Stomach (tissue), 9 donors: Measurements from ENCODE around the gene ATG9A. TPM values are rescaled to one million over a fixed set of nuclear protein-coding genes. Genes with fewer than 3 reads are reported as not detected.

ENCODE experiments used
- DNase-seq, 2 donors: peaks; one replicate each; pipeline versions ENCODE4 v3.0.0 to v3.0.0-alpha.2; 2013 to 2019
- H3K27ac ChIP-seq, 5 donors: fragments of 200-600 bp in 4 of 5; sonication (generic) in 4 of 5; one replicate each; pipeline ENCODE4 v1.5.1; 2013 to 2019; ENCODE audit warnings: mild to moderate bottlenecking in 1 of 5, moderate library complexity in 1 of 5
- H3K27me3 ChIP-seq, 3 donors: fragments of 200-600 bp; sonication (generic); one replicate each; pipeline ENCODE4 v1.5.1; 2017 to 2019; ENCODE audit warnings: mixed run types in 1 of 3
- H3K36me3 ChIP-seq, 4 donors: fragments of 200-600 bp; sonication (generic); 1 replicate in 3 of 4; 2 replicates in 1 of 4; pipeline ENCODE4 v1.5.1; 2016 to 2019
- H3K4me1 ChIP-seq, 4 donors: fragments of 200-600 bp; sonication (generic); one replicate each; pipeline ENCODE4 v1.5.1; 2016 to 2019
- H3K4me3 ChIP-seq, 4 donors: fragments of 200-600 bp; sonication (generic) in 3 of 4; one replicate each; pipeline ENCODE4 v1.5.1; 2016 to 2019; ENCODE audit warnings: mild to moderate bottlenecking in 1 of 4
- H3K9me3 ChIP-seq, 4 donors: fragments of 200-600 bp; sonication (generic); one replicate each; pipeline ENCODE4 v1.5.1; 2016 to 2019
- EP300 ChIP-seq: sonication (generic); formaldehyde crosslinking; IDR thresholded peaks from one replicate; pipeline ENCODE4 v1.6.1; 2017; ENCODE audit warnings: antibody characterized with exemption
- POLR2A ChIP-seq, 4 donors: fragments of 450-650 bp; IDR thresholded peaks; one replicate each; pipeline ENCODE4 v1.6.1; 2016; ENCODE audit warnings: antibody characterized with exemption in 4 of 4, control low read depth in 2 of 4, mild to moderate bottlenecking in 1 of 4, moderate library complexity in 1 of 4
- POLR2AphosphoS5 ChIP-seq, 3 donors: sonication (generic); formaldehyde crosslinking; IDR thresholded peaks; one replicate each; pipeline ENCODE4 v1.6.1; 2016; ENCODE audit warnings: antibody characterized with exemption in 3 of 3
- WGBS, 5 donors: extraction: QIAGEN DNeasy Blood & Tissue Kit in 3 of 5; methylation state at CpG; one replicate each; pipeline versions ENCODE4 v1.1.5 to v1.1.7; 2013 to 2018; 5-methylcytosine and 5-hydroxymethylcytosine counted together
- intact Hi-C: fragments of 100-400 bp; cut with DNase I; formaldehyde crosslinking; loops from one replicate; pipeline ENCODE4 v1.15.1; 2023; ENCODE audit warnings: low total_unique reads
- polyA plus RNA-seq, 3 donors: library from polyadenylated mRNA; stranded (reverse); fragments of 200-250 nt; gene quantifications; one replicate each; pipeline ENCODE4 v1.2.3, GENCODE V29; 2013
- total RNA-seq, 5 donors: library from RNA; depleted of rRNA; stranded (reverse); fragments of >200 nt; gene quantifications; one replicate each; pipeline versions ENCODE4 v1.1.0 to v1.2.3, GENCODE V29; 2014 to 2016
- TF ChIP-seq, protein P1 (sequence below), 7 experiments: fragments of 450-650 bp in 4 of 7; fragments of 200-600 bp in 3 of 7; sonication (generic) in 3 of 7; IDR thresholded peaks; one replicate each; pipeline ENCODE4 v1.5.1; 2016 to 2019; ENCODE audit warnings: antibody characterized with exemption in 7 of 7, control low read depth in 2 of 7, mild to moderate bottlenecking in 1 of 7
- donor health status: healthy with polysubstance abuse.
- donor health status: Bipolar disorder and iron deficiency.
- donor health status: healthy.

The ATG9A gene
- total and polyA plus RNA-seq, 8 donors = 1.4 to 100 (median 16.1) TPM

DNA sequence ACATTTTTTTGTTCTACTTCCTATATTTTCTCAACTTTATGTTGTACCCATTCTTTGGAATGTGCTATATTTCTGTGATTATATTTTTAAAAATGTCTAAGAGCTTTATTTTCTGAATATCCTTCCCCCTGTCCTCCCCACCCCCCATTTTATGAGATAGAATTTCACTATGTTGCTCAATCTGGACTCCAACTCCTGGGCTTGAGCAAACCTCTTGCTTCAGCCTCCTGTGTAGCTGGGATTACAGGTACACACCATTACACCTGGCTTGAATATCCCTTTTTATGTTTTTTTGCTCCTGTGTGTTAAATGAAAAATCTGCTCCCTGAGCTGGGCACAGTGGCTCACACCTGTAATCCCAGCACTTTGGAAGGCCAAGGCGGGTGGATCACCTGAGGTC lies 32.0 kb downstream of the ATG9A start:
- Histone ChIP-seq H3K9me3 (no peaks in the 10 kb centered on the region), H3K4me1 (peaks cover 0 to 9% (median 3%) of the 10 kb centered on the region in 4 donors), H3K4me3 (no peak overlapping the region), H3K36me3 (no peaks in the 10 kb centered on the region), H3K27ac (no peak overlapping the region), H3K27me3 (peaks cover 0 to 8% (median 0%) of the 10 kb centered on the region in 3 donors)
- intact Hi-C loops = no loop called here
- WGBS, 5 donors = 86 to 100% (median 94%) methylated on average over 1 of the region's 1 CpG
- no peak for DNase-seq
- TF ChIP-seq EP300 (no peak), POLR2A (IDR thresholded peaks at IDR 0.05) (no peak), POLR2AphosphoS5 (IDR thresholded peaks at IDR 0.05) (no peak)
- TF ChIP-seq, protein P1, sequence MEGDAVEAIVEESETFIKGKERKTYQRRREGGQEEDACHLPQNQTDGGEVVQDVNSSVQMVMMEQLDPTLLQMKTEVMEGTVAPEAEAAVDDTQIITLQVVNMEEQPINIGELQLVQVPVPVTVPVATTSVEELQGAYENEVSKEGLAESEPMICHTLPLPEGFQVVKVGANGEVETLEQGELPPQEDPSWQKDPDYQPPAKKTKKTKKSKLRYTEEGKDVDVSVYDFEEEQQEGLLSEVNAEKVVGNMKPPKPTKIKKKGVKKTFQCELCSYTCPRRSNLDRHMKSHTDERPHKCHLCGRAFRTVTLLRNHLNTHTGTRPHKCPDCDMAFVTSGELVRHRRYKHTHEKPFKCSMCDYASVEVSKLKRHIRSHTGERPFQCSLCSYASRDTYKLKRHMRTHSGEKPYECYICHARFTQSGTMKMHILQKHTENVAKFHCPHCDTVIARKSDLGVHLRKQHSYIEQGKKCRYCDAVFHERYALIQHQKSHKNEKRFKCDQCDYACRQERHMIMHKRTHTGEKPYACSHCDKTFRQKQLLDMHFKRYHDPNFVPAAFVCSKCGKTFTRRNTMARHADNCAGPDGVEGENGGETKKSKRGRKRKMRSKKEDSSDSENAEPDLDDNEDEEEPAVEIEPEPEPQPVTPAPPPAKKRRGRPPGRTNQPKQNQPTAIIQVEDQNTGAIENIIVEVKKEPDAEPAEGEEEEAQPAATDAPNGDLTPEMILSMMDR (IDR thresholded peaks at IDR 0.05) = no peak

GRCh38 chr2:219186754-219187456 lies 42.5 kb downstream of the ATG9A start:
- intact Hi-C loops = no loop called here
- no peaks in the 10 kb centered on the region for H3K9me3 ChIP-seq
- H3K27me3 ChIP-seq = no peaks in the 10 kb centered on the region
- no peak overlapping the region for H3K27ac ChIP-seq
- H3K4me3 ChIP-seq = no peak overlapping the region
- H3K4me1 ChIP-seq = peaks cover 0 to 5% (median 0%) of the 10 kb centered on the region in 4 donors
- 86 to 91% (median 87%) methylated on average over 7 of the region's 7 CpGs for WGBS, 5 donors
- no peak for DNase-seq
- H3K36me3 ChIP-seq = peaks cover 12 to 43% (median 38%) of the 10 kb centered on the region in 4 donors
- no peak for TF ChIP-seq EP300
- TF ChIP-seq POLR2A (IDR thresholded peaks at IDR 0.05) = no peak
- TF ChIP-seq POLR2AphosphoS5 (IDR thresholded peaks at IDR 0.05) = no peak
- TF ChIP-seq, protein P1 (IDR thresholded peaks at IDR 0.05) = no peak

GRCh38 chr2:219184121-219184520 lies 45.3 kb downstream of the ATG9A start:
- Histone ChIP-seq H3K27me3 (no peaks in the 10 kb centered on the region), H3K4me3 (no peak overlapping the region), H3K27ac (no peak overlapping the region), H3K9me3 (no peaks in the 10 kb centered on the region), H3K4me1 (peaks cover 7 to 30% (median 15%) of the 10 kb centered on the region in 4 donors), H3K36me3 (peaks cover 35 to 67% (median 62%) of the 10 kb centered on the region in 4 donors)
- 89 to 100% (median 96%) methylated on average over 2 of the region's 2 CpGs for WGBS, 5 donors
- intact Hi-C loops = no loop called here
- no peak for DNase-seq
- no peak for TF ChIP-seq POLR2AphosphoS5 (IDR thresholded peaks at IDR 0.05)
- TF ChIP-seq EP300 = no peak
- TF ChIP-seq, protein P1 (IDR thresholded peaks at IDR 0.05) = no peak
- TF ChIP-seq POLR2A (IDR thresholded peaks at IDR 0.05) = no peak

GRCh38 chr2:219183151-219183772 lies 46.2 kb downstream of the ATG9A start:
- no peaks in the 10 kb centered on the region for H3K27me3 ChIP-seq
- no peak for DNase-seq
- TF ChIP-seq POLR2AphosphoS5 (IDR thresholded peaks at IDR 0.05) = no peak
- no peak for TF ChIP-seq POLR2A (IDR thresholded peaks at IDR 0.05)
- TF ChIP-seq, protein P1 (IDR thresholded peaks at IDR 0.05) = no peak
- TF ChIP-seq EP300 = no peak
- no peaks in the 10 kb centered on the region for H3K9me3 ChIP-seq
- intact Hi-C loops = no loop called here
- H3K36me3 ChIP-seq = peaks cover 35 to 67% (median 62%) of the 10 kb centered on the region in 4 donors
- H3K27ac ChIP-seq = no peak overlapping the region
- WGBS, 5 donors = 89 to 95% (median 95%) methylated on average over 6 of the region's 6 CpGs
- peaks cover 12 to 37% (median 22%) of the 10 kb centered on the region in 4 donors for H3K4me1 ChIP-seq
- H3K4me3 ChIP-seq = no peak overlapping the region
